ENCODE measurements around the gene RTP5.
A peak's percentile ranks its signal among the peaks of the same experiment; 100 is the strongest.

The RTP5 gene

GRCh38 chr2:241835611-241836010 is 33.9 kb upstream of the RTP5 start:
- H3K79me2 ChIP-seq (ENCODE audit: control insufficient read depth, insufficient read depth, low read length) = no peaks in the 10 kb centered on the region
- no peak overlapping the region for H2BK120ac ChIP-seq (ENCODE audit: low read depth, low read length)
- H4K8ac ChIP-seq (ENCODE audit: low read depth, low read length) = no peak overlapping the region
- no peak overlapping the region for H3K23ac ChIP-seq (ENCODE audit: low read length)
- no peaks in the 10 kb centered on the region for H3K79me1 ChIP-seq (ENCODE audit: low read length)
- WGBS (ENCODE audit: extremely low coverage, insufficient coverage, low lambda C conversion rate) = no CpG with 5 or more reads among the region's 4 CpGs
- H3K4ac ChIP-seq (ENCODE audit: low read depth, low read length) = no peak overlapping the region
- H3K36me3 ChIP-seq (ENCODE audit: control insufficient read depth, insufficient read depth, low read length) = no peaks in the 10 kb centered on the region
- no peaks in the 10 kb centered on the region for H3K4me1 ChIP-seq (ENCODE audit: control insufficient read depth, low read depth, low read length)
- H3K27ac ChIP-seq (ENCODE audit: low read depth, low read length) = no peak overlapping the region
- no peak overlapping the region for H3K4me3 ChIP-seq (ENCODE audit: low read length)
- H3K56ac ChIP-seq (ENCODE audit: low read length) = no peak overlapping the region
- H2BK5ac ChIP-seq (ENCODE audit: low read length) = no peak overlapping the region
- H2AK5ac ChIP-seq (ENCODE audit: low read length) = no peak overlapping the region
- no peak overlapping the region for H4K5ac ChIP-seq (ENCODE audit: low read length)
- H3K4me2 ChIP-seq (ENCODE audit: low read length) = no peak overlapping the region
- H3K9ac ChIP-seq (ENCODE audit: low read length) = no peak overlapping the region
- H3K27me3 ChIP-seq (ENCODE audit: insufficient read depth, low read length, poor library complexity) = no peaks in the 10 kb centered on the region
- DNase-seq = no peak
- no peak overlapping the region for H3K18ac ChIP-seq (ENCODE audit: low read length)
- H2BK15ac ChIP-seq (replicated peaks; ENCODE audit: low read depth) = no peak overlapping the region

GRCh38 chr2:241836292-241836691 is 33.2 kb upstream of the RTP5 start:
- Histone ChIP-seq H3K27me3 (ENCODE audit: insufficient read depth, low read length, poor library complexity) (no peaks in the 10 kb centered on the region), H3K56ac (ENCODE audit: low read length) (no peak overlapping the region), H3K79me1 (ENCODE audit: low read length) (no peaks in the 10 kb centered on the region), H2AK5ac (ENCODE audit: low read length) (no peak overlapping the region), H3K79me2 (ENCODE audit: control insufficient read depth, insufficient read depth, low read length) (no peaks in the 10 kb centered on the region), H2BK15ac (replicated peaks; ENCODE audit: low read depth) (no peak overlapping the region), H4K5ac (ENCODE audit: low read length) (no peak overlapping the region), H3K9ac (ENCODE audit: low read length) (no peak overlapping the region), H3K27ac (ENCODE audit: low read depth, low read length) (no peak overlapping the region), H4K8ac (ENCODE audit: low read depth, low read length) (no peak overlapping the region), H3K4ac (ENCODE audit: low read depth, low read length) (no peak overlapping the region), H3K23ac (ENCODE audit: low read length) (no peak overlapping the region), H3K4me1 (ENCODE audit: control insufficient read depth, low read depth, low read length) (no peaks in the 10 kb centered on the region), H3K18ac (ENCODE audit: low read length) (no peak overlapping the region), H3K36me3 (ENCODE audit: control insufficient read depth, insufficient read depth, low read length) (no peaks in the 10 kb centered on the region), H2BK5ac (ENCODE audit: low read length) (no peak overlapping the region), H3K4me2 (ENCODE audit: low read length) (no peak overlapping the region), H3K4me3 (ENCODE audit: low read length) (no peak overlapping the region), H2BK120ac (ENCODE audit: low read depth, low read length) (no peak overlapping the region)
- DNase-seq = no peak
- WGBS (ENCODE audit: extremely low coverage, insufficient coverage, low lambda C conversion rate) = no CpG with 5 or more reads among the region's 6 CpGs

- Histone ChIP-seq H3K23ac (ENCODE audit: low read length) (no peak overlapping the region), H3K4ac (ENCODE audit: low read depth, low read length) (no peak overlapping the region), H3K4me3 (ENCODE audit: low read length) (no peak overlapping the region), H4K8ac (ENCODE audit: low read depth, low read length) (no peak overlapping the region), H2BK15ac (replicated peaks; ENCODE audit: low read depth) (no peak overlapping the region), H3K4me2 (ENCODE audit: low read length) (no peak overlapping the region), H3K56ac (ENCODE audit: low read length) (no peak overlapping the region), H3K4me1 (ENCODE audit: control insufficient read depth, low read depth, low read length) (no peaks in the 10 kb centered on the region), H2BK5ac (ENCODE audit: low read length) (no peak overlapping the region), H3K36me3 (ENCODE audit: control insufficient read depth, insufficient read depth, low read length) (no peaks in the 10 kb centered on the region), H2BK120ac (ENCODE audit: low read depth, low read length) (no peak overlapping the region), H4K5ac (ENCODE audit: low read length) (no peak overlapping the region), H3K79me1 (ENCODE audit: low read length) (no peaks in the 10 kb centered on the region), H2AK5ac (ENCODE audit: low read length) (no peak overlapping the region), H3K79me2 (ENCODE audit: control insufficient read depth, insufficient read depth, low read length) (no peaks in the 10 kb centered on the region), H3K18ac (ENCODE audit: low read length) (no peak overlapping the region), H3K27ac (ENCODE audit: low read depth, low read length) (no peak overlapping the region), H3K9ac (ENCODE audit: low read length) (no peak overlapping the region), H3K27me3 (ENCODE audit: insufficient read depth, low read length, poor library complexity) (no peaks in the 10 kb centered on the region)
- no CpG with 5 or more reads among the region's 13 CpGs for WGBS (ENCODE audit: extremely low coverage, insufficient coverage, low lambda C conversion rate)
- DNase-seq = peak; percentile 51
Measured at GRCh38 chr2:241837197-241837965, 32.1 kb upstream of the RTP5 start.

- H3K79me1 ChIP-seq (ENCODE audit: low read length) = no peaks in the 10 kb centered on the region
- no peak overlapping the region for H2BK5ac ChIP-seq (ENCODE audit: low read length)
- no peak overlapping the region for H3K23ac ChIP-seq (ENCODE audit: low read length)
- H4K5ac ChIP-seq (ENCODE audit: low read length) = no peak overlapping the region
- H3K56ac ChIP-seq (ENCODE audit: low read length) = no peak overlapping the region
- H2AK5ac ChIP-seq (ENCODE audit: low read length) = no peak overlapping the region
- no peak overlapping the region for H3K4me2 ChIP-seq (ENCODE audit: low read length)
- H3K4ac ChIP-seq (ENCODE audit: low read depth, low read length) = no peak overlapping the region
- peaks cover 3% of the 10 kb centered on the region for H3K27me3 ChIP-seq (ENCODE audit: insufficient read depth, low read length, poor library complexity)
- no peaks in the 10 kb centered on the region for H3K4me1 ChIP-seq (ENCODE audit: control insufficient read depth, low read depth, low read length)
- H3K36me3 ChIP-seq (ENCODE audit: control insufficient read depth, insufficient read depth, low read length) = no peaks in the 10 kb centered on the region
- no peak overlapping the region for H3K4me3 ChIP-seq (ENCODE audit: low read length)
- WGBS (ENCODE audit: extremely low coverage, insufficient coverage, low lambda C conversion rate) = no CpG with 5 or more reads among the region's 28 CpGs
- no peak overlapping the region for H4K8ac ChIP-seq (ENCODE audit: low read depth, low read length)
- no peak overlapping the region for H3K18ac ChIP-seq (ENCODE audit: low read length)
- H2BK15ac ChIP-seq (replicated peaks; ENCODE audit: low read depth) = no peak overlapping the region
- no peaks in the 10 kb centered on the region for H3K79me2 ChIP-seq (ENCODE audit: control insufficient read depth, insufficient read depth, low read length)
- no peak for DNase-seq
- H3K27ac ChIP-seq (ENCODE audit: low read depth, low read length) = no peak overlapping the region
- no peak overlapping the region for H3K9ac ChIP-seq (ENCODE audit: low read length)
- H2BK120ac ChIP-seq (ENCODE audit: low read depth, low read length) = no peak overlapping the region
Measured at GRCh38 chr2:241841181-241842066, 28.1 kb upstream of the RTP5 start.

GRCh38 chr2:241842067-241842415 is 27.5 kb upstream of the RTP5 start:
- no peak for DNase-seq
- H3K56ac ChIP-seq (ENCODE audit: low read length) = no peak overlapping the region
- no peak overlapping the region for H3K18ac ChIP-seq (ENCODE audit: low read length)
- no peak overlapping the region for H3K4me2 ChIP-seq (ENCODE audit: low read length)
- no peak overlapping the region for H4K8ac ChIP-seq (ENCODE audit: low read depth, low read length)
- H4K5ac ChIP-seq (ENCODE audit: low read length) = no peak overlapping the region
- no peak overlapping the region for H2BK15ac ChIP-seq (replicated peaks; ENCODE audit: low read depth)
- H3K79me2 ChIP-seq (ENCODE audit: control insufficient read depth, insufficient read depth, low read length) = no peaks in the 10 kb centered on the region
- H3K27me3 ChIP-seq (ENCODE audit: insufficient read depth, low read length, poor library complexity) = peaks cover 3% of the 10 kb centered on the region
- no peak overlapping the region for H2AK5ac ChIP-seq (ENCODE audit: low read length)
- WGBS (ENCODE audit: extremely low coverage, insufficient coverage, low lambda C conversion rate) = no CpG with 5 or more reads among the region's 11 CpGs
- no peak overlapping the region for H3K9ac ChIP-seq (ENCODE audit: low read length)
- H2BK120ac ChIP-seq (ENCODE audit: low read depth, low read length) = no peak overlapping the region
- no peak overlapping the region for H3K4me3 ChIP-seq (ENCODE audit: low read length)
- no peaks in the 10 kb centered on the region for H3K4me1 ChIP-seq (ENCODE audit: control insufficient read depth, low read depth, low read length)
- H3K23ac ChIP-seq (ENCODE audit: low read length) = no peak overlapping the region
- H3K4ac ChIP-seq (ENCODE audit: low read depth, low read length) = no peak overlapping the region
- H3K79me1 ChIP-seq (ENCODE audit: low read length) = no peaks in the 10 kb centered on the region
- H3K27ac ChIP-seq (ENCODE audit: low read depth, low read length) = no peak overlapping the region
- no peaks in the 10 kb centered on the region for H3K36me3 ChIP-seq (ENCODE audit: control insufficient read depth, insufficient read depth, low read length)
- H2BK5ac ChIP-seq (ENCODE audit: low read length) = no peak overlapping the region

Data from mesendoderm (in vitro differentiated cells).